ENCODE results near the gene ZPBP2. TPM values are rescaled to one million over a fixed set of nuclear protein-coding genes. Genes with fewer than 3 reads are reported as not detected.

Gene ZPBP2
- total RNA-seq, 1 experiment from 2014 or later = not detected

DNA sequence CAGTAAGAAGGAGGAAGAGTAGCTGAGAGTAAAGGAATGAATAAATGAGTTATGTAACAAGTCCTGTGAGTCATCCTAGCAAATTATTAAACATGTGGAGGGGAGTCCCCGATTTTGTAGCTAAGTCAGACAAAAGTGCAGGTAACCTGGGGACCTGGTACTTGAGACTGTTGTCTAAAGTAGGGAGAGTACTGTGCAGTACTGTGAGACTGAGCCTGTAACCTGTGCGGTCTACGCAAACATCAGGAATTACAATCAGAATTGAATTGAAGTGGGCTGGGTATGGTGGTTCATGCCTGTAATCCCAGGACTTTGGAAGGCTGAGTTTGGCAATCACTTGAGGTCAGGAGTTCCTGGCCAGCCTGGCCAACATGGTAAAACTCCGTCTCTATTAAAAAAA is 39.6 kb upstream of the ZPBP2 start:
- Histone ChIP-seq H3K9ac (ENCODE audit: extremely low read depth, insufficient read length, low read length) (no peak overlapping the region), H3K4me2 (ENCODE audit: insufficient read depth, insufficient read length, low read length) (no peak overlapping the region)

More for the DNA sequence above, 39.6 kb upstream of the ZPBP2 start:
- H3K18ac ChIP-seq (ENCODE audit: insufficient read length, low read depth, low read length) = no peak overlapping the region
- no peak overlapping the region for H4K8ac ChIP-seq (replicated peaks; ENCODE audit: insufficient read length, low read depth, low read length)
- no peaks in the 10 kb centered on the region for H3K4me1 ChIP-seq (ENCODE audit: insufficient read depth, low read length)
- H2BK15ac ChIP-seq (ENCODE audit: low read depth, low read length) = no peak overlapping the region
- no peak overlapping the region for H3K4ac ChIP-seq (ENCODE audit: low read depth, low read length)
- Mint-ChIP-seq H3K4me3 (no peak overlapping the region), H3K4me1 (no peaks in the 10 kb centered on the region), H3K27ac (no peak overlapping the region), H3K9me3 (peaks cover 22% of the 10 kb centered on the region in 2 experiments), H3K36me3 (ENCODE audit: insufficient read depth in 1 of 3, low read depth in 3 of 3) (peaks cover 6 to 10% (median 9%) of the 10 kb centered on the region in 3 experiments), H3K27me3 (ENCODE audit: low read depth) (peaks cover 2% of the 10 kb centered on the region)
- H3K56ac ChIP-seq (ENCODE audit: insufficient read length, low read depth, low read length) = no peak overlapping the region
- DNase-seq = no peak
- H2BK5ac ChIP-seq (ENCODE audit: insufficient read length, low read length) = no peak overlapping the region
- no peak overlapping the region for H2BK20ac ChIP-seq (ENCODE audit: low read depth, low read length, poor library complexity, severe bottlenecking)
- H3T11ph ChIP-seq (ENCODE audit: low read length) = no peak overlapping the region
- H3K14ac ChIP-seq (ENCODE audit: insufficient read depth, low read length) = no peak overlapping the region
- H2AK5ac ChIP-seq (ENCODE audit: insufficient read length, low read length) = no peak overlapping the region
- no peak overlapping the region for H2BK12ac ChIP-seq (ENCODE audit: insufficient read length, low read depth, low read length)
- H3K23me2 ChIP-seq (ENCODE audit: insufficient read length, low read depth, low read length, poor library complexity, severe bottlenecking) = no peaks in the 10 kb centered on the region
- H3K27ac ChIP-seq (ENCODE audit: insufficient read length, low read depth, low read length) = no peak overlapping the region
- no peak overlapping the region for H2AFZ ChIP-seq (ENCODE audit: low read length)
- TF ChIP-seq, protein P1, sequence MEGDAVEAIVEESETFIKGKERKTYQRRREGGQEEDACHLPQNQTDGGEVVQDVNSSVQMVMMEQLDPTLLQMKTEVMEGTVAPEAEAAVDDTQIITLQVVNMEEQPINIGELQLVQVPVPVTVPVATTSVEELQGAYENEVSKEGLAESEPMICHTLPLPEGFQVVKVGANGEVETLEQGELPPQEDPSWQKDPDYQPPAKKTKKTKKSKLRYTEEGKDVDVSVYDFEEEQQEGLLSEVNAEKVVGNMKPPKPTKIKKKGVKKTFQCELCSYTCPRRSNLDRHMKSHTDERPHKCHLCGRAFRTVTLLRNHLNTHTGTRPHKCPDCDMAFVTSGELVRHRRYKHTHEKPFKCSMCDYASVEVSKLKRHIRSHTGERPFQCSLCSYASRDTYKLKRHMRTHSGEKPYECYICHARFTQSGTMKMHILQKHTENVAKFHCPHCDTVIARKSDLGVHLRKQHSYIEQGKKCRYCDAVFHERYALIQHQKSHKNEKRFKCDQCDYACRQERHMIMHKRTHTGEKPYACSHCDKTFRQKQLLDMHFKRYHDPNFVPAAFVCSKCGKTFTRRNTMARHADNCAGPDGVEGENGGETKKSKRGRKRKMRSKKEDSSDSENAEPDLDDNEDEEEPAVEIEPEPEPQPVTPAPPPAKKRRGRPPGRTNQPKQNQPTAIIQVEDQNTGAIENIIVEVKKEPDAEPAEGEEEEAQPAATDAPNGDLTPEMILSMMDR (conservative IDR thresholded peaks at IDR 0.05) = no peak
- no CpG with 5 or more reads among the region's 4 CpGs for WGBS (ENCODE audit: extremely low coverage, insufficient read length, low lambda C conversion rate)
- no peak overlapping the region for H2BK120ac ChIP-seq (ENCODE audit: low read depth, low read length, poor library complexity, severe bottlenecking)
- H3K27me3 ChIP-seq (ENCODE audit: insufficient read depth, low read length) = no peaks in the 10 kb centered on the region
- no peak overlapping the region for H4K91ac ChIP-seq (ENCODE audit: insufficient read length, low read depth, low read length)
- no peaks in the 10 kb centered on the region for H3K79me2 ChIP-seq (ENCODE audit: insufficient read depth, low read length)
- H4K5ac ChIP-seq (ENCODE audit: insufficient read length, low read depth, low read length) = no peak overlapping the region
- no peaks in the 10 kb centered on the region for H3K79me1 ChIP-seq (ENCODE audit: insufficient read depth, low read depth, low read length, poor library complexity, severe bottlenecking)
- no peak overlapping the region for H3K23ac ChIP-seq (ENCODE audit: insufficient read length, low read depth, low read length)
- peaks cover 6% of the 10 kb centered on the region for H3K9me3 ChIP-seq (ENCODE audit: control insufficient read depth, low read depth, low read length)
- no peaks in the 10 kb centered on the region for H4K20me1 ChIP-seq (ENCODE audit: control insufficient read depth, insufficient read depth, insufficient read length)

Measured in H9 (cell line).